HepG2 (cell line): ENCODE results near the gene DDRGK1. TPM values are rescaled to one million over a fixed set of nuclear protein-coding genes. Genes with fewer than 3 reads are reported as not detected.
A peak's percentile ranks its signal among the peaks of the same experiment; 100 is the strongest.

Experiments
- FLYWCH1 ChIP-seq: sonication (generic); formaldehyde crosslinking; IDR thresholded peaks from 2 replicates; pipeline ENCODE4 v1.8.1; 2023; ENCODE audit warnings: mild to moderate bottlenecking, missing genetic modification reagents
- HDAC1 ChIP-seq: sonication (generic); formaldehyde crosslinking; IDR thresholded peaks from 2 replicates; pipeline ENCODE4 v1.5.1; 2020; ENCODE audit warnings: mild to moderate bottlenecking, missing genetic modification reagents
- ONECUT2 ChIP-seq: sonication (generic); formaldehyde crosslinking; IDR thresholded peaks from 2 replicates; pipeline ENCODE4 v1.4.0; 2020; ENCODE audit warnings: missing genetic modification reagents
- PCBP1 ChIP-seq: fragments of 200-400 bp; formaldehyde crosslinking; IDR thresholded peaks from 2 replicates; pipeline ENCODE4 v1.6.1; 2017; ENCODE audit warnings: mild to moderate bottlenecking, low read depth, low read length, borderline replicate concordance
- PHF8 ChIP-seq: sonication (generic); formaldehyde crosslinking; IDR thresholded peaks from 2 replicates; pipeline ENCODE4 v1.5.0; 2020; ENCODE audit warnings: missing genetic modification reagents
- RARG ChIP-seq: sonication (generic); formaldehyde crosslinking; IDR thresholded peaks from 2 replicates; pipeline ENCODE4 v1.4.0; 2020; ENCODE audit warnings: low read depth, mild to moderate bottlenecking, missing genetic modification reagents
- RCOR2 ChIP-seq: IDR thresholded peaks from 2 replicates; pipeline ENCODE4 v1.6.1; 2016; ENCODE audit warnings: missing biosample characterization, missing genetic modification reagents
- ZNF207 ChIP-seq: fragments of 450-650 bp; IDR thresholded peaks from 2 replicates; pipeline ENCODE4 v1.6.1; 2016; ENCODE audit warnings: antibody characterized with exemption, borderline replicate concordance
- ZNF260 ChIP-seq: sonication (generic); formaldehyde crosslinking; IDR thresholded peaks from 2 replicates; pipeline ENCODE4 v1.4.0; 2020; ENCODE audit warnings: missing genetic modification reagents, low read depth, mild to moderate bottlenecking, borderline replicate concordance
- ZNF44 ChIP-seq: sonication (generic); formaldehyde crosslinking; IDR thresholded peaks from 2 replicates; pipeline ENCODE4 v1.5.1; 2020; ENCODE audit warnings: mild to moderate bottlenecking, missing genetic modification reagents
- ZNF468 ChIP-seq: sonication (generic); formaldehyde crosslinking; IDR thresholded peaks from 2 replicates; pipeline ENCODE4 v1.8.0; 2022; ENCODE audit warnings: mild to moderate bottlenecking, moderate library complexity, missing genetic modification reagents
- ZNF549 ChIP-seq: sonication (generic); formaldehyde crosslinking; IDR thresholded peaks from 2 replicates; pipeline ENCODE4 v1.5.0; 2020; ENCODE audit warnings: missing genetic modification reagents
- ZNF616 ChIP-seq: sonication (generic); formaldehyde crosslinking; IDR thresholded peaks from 2 replicates; pipeline ENCODE4 v1.5.0; 2020; ENCODE audit warnings: low read depth, mild to moderate bottlenecking, missing genetic modification reagents
- ZNF629 ChIP-seq: sonication (generic); formaldehyde crosslinking; conservative IDR thresholded peaks from 2 replicates; pipeline ENCODE4 v1.5.0; 2020; ENCODE audit warnings: missing genetic modification reagents
- ZSCAN25 ChIP-seq: sonication (generic); formaldehyde crosslinking; IDR thresholded peaks from 2 replicates; pipeline ENCODE4 v1.8.0; 2022; ENCODE audit warnings: mild to moderate bottlenecking, missing genetic modification reagents
- polyA plus RNA-seq, 8 experiments: library from polyadenylated mRNA; depleted of rRNA in 3 of 8; stranded (reverse) in 7 of 8; unstranded in 1 of 8; fragments of >200 nt; fragmentation: Illumina TruSeq in 4 of 8; extraction: Trizol in 4 of 8; gene quantifications; 2 replicates each; pipeline versions ENCODE4 v1.2.1 to v1.2.3, GENCODE V29; 2011 to 2016; ENCODE audit warnings: low read depth in 4 of 8, missing spikeins in 1 of 8, mixed read lengths in 1 of 8; ENCODE audit not compliant: insufficient read depth in 1 of 8
- total RNA-seq, 5 experiments: library from RNA; depleted of rRNA; stranded (reverse); fragments of >200 nt; fragmentation: Illumina TruSeq; extraction: Trizol; gene quantifications; 2 replicates each; pipeline ENCODE4 v1.2.3, GENCODE V29; 2016; ENCODE audit warnings: low read depth in 1 of 5
- TF ChIP-seq, protein P1 (sequence below): sonication (generic); formaldehyde crosslinking; IDR thresholded peaks from 2 replicates; pipeline ENCODE4 v1.5.1; 2020; ENCODE audit warnings: mild to moderate bottlenecking, missing genetic modification reagents, borderline replicate concordance
- TF ChIP-seq, protein P2 (sequence below): sonication (generic); formaldehyde crosslinking; IDR thresholded peaks from 2 replicates; pipeline ENCODE4 v1.8.0; 2022; ENCODE audit warnings: low read depth, missing genetic modification reagents
- TF ChIP-seq, protein P3 (sequence below): sonication (generic); formaldehyde crosslinking; IDR thresholded peaks from 2 replicates; pipeline ENCODE4 v1.8.1; 2023; ENCODE audit warnings: mild to moderate bottlenecking, missing genetic modification reagents
- TF ChIP-seq, protein P4 (sequence below): sonication (generic); formaldehyde crosslinking; IDR thresholded peaks from 2 replicates; pipeline ENCODE4 v1.4.0; 2020; ENCODE audit warnings: mild to moderate bottlenecking, missing genetic modification reagents
- TF ChIP-seq, protein P5 (sequence below): sonication (generic); formaldehyde crosslinking; IDR thresholded peaks from 2 replicates; pipeline ENCODE4 v1.5.1; 2020; ENCODE audit warnings: missing genetic modification reagents, mild to moderate bottlenecking, borderline replicate concordance

The DDRGK1 gene
- total and polyA plus RNA-seq, 2 of the 13 experiments (the other 11 are each of a cell fraction or from before 2014, with no cell fraction given) = 96.7 to 149 TPM

DNA sequence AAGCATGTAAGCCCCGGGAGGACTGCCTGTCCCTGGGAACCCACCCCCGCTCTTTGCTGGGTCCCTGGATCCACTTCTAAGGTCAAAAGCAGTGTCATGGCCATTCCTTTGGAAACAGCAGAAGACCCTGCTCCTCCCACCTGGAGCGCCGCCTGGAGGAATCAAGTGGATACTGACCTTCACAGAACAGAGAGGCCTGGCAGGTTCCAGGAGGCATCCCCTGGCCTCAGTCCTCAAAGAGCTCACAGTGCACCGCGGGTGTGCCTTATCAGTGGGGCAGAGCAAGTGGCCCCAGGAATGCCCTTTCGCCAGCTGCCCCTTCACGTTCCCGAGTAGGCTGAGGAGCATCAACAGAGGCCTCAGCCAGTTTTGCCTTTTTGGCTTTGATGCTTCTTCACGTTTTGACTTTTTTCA is 45.6 kb upstream of the DDRGK1 start (continued):
- TF ChIP-seq, protein P1, sequence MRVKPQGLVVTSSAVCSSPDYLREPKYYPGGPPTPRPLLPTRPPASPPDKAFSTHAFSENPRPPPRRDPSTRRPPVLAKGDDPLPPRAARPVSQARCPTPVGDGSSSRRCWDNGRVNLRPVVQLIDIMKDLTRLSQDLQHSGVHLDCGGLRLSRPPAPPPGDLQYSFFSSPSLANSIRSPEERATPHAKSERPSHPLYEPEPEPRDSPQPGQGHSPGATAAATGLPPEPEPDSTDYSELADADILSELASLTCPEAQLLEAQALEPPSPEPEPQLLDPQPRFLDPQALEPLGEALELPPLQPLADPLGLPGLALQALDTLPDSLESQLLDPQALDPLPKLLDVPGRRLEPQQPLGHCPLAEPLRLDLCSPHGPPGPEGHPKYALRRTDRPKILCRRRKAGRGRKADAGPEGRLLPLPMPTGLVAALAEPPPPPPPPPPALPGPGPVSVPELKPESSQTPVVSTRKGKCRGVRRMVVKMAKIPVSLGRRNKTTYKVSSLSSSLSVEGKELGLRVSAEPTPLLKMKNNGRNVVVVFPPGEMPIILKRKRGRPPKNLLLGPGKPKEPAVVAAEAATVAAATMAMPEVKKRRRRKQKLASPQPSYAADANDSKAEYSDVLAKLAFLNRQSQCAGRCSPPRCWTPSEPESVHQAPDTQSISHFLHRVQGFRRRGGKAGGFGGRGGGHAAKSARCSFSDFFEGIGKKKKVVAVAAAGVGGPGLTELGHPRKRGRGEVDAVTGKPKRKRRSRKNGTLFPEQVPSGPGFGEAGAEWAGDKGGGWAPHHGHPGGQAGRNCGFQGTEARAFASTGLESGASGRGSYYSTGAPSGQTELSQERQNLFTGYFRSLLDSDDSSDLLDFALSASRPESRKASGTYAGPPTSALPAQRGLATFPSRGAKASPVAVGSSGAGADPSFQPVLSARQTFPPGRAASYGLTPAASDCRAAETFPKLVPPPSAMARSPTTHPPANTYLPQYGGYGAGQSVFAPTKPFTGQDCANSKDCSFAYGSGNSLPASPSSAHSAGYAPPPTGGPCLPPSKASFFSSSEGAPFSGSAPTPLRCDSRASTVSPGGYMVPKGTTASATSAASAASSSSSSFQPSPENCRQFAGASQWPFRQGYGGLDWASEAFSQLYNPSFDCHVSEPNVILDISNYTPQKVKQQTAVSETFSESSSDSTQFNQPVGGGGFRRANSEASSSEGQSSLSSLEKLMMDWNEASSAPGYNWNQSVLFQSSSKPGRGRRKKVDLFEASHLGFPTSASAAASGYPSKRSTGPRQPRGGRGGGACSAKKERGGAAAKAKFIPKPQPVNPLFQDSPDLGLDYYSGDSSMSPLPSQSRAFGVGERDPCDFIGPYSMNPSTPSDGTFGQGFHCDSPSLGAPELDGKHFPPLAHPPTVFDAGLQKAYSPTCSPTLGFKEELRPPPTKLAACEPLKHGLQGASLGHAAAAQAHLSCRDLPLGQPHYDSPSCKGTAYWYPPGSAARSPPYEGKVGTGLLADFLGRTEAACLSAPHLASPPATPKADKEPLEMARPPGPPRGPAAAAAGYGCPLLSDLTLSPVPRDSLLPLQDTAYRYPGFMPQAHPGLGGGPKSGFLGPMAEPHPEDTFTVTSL (CRISPR knock-in tag) = no peak
- TF ChIP-seq ZNF549 (CRISPR knock-in tag) (no peak), RCOR2 (CRISPR knock-in tag) (peak; percentile 49; the same call in 1 of the 2 replicates), PCBP1 (no peak), RARG (no peak), PHF8 (CRISPR knock-in tag) (no peak), ZNF468 (no peak), FLYWCH1 (CRISPR knock-in tag) (no peak), ZNF616 (CRISPR knock-in tag) (no peak), HDAC1 (CRISPR knock-in tag) (no peak), ZNF44 (CRISPR knock-in tag) (no peak), ZSCAN25 (CRISPR knock-in tag) (0 out of 2 replicates have a peak, but pooled peaks have one; percentile 33), ONECUT2 (CRISPR knock-in tag) (no peak), ZNF629 (CRISPR knock-in tag) (peak; percentile 22; the same call in 1 of the 2 replicates), ZNF207 (no peak), ZNF260 (no peak)
- TF ChIP-seq, protein P2, sequence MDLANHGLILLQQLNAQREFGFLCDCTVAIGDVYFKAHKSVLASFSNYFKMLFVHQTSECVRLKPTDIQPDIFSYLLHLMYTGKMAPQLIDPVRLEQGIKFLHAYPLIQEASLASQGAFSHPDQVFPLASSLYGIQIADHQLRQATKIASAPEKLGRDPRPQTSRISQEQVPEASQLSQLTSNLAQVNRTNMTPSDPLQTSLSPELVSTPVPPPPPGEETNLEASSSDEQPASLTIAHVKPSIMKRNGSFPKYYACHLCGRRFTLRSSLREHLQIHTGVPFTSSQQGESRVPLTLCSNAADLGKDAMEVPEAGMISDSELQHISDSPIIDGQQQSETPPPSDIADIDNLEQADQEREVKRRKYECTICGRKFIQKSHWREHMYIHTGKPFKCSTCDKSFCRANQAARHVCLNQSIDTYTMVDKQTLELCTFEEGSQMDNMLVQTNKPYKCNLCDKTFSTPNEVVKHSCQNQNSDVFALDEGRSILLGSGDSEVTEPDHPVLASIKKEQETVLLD = no peak
- TF ChIP-seq, protein P3, sequence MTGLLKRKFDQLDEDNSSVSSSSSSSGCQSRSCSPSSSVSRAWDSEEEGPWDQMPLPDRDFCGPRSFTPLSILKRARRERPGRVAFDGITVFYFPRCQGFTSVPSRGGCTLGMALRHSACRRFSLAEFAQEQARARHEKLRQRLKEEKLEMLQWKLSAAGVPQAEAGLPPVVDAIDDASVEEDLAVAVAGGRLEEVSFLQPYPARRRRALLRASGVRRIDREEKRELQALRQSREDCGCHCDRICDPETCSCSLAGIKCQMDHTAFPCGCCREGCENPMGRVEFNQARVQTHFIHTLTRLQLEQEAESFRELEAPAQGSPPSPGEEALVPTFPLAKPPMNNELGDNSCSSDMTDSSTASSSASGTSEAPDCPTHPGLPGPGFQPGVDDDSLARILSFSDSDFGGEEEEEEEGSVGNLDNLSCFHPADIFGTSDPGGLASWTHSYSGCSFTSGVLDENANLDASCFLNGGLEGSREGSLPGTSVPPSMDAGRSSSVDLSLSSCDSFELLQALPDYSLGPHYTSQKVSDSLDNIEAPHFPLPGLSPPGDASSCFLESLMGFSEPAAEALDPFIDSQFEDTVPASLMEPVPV (CRISPR knock-in tag) = no peak
- TF ChIP-seq, protein P4, sequence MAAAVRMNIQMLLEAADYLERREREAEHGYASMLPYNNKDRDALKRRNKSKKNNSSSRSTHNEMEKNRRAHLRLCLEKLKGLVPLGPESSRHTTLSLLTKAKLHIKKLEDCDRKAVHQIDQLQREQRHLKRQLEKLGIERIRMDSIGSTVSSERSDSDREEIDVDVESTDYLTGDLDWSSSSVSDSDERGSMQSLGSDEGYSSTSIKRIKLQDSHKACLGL = no peak
- TF ChIP-seq, protein P5, sequence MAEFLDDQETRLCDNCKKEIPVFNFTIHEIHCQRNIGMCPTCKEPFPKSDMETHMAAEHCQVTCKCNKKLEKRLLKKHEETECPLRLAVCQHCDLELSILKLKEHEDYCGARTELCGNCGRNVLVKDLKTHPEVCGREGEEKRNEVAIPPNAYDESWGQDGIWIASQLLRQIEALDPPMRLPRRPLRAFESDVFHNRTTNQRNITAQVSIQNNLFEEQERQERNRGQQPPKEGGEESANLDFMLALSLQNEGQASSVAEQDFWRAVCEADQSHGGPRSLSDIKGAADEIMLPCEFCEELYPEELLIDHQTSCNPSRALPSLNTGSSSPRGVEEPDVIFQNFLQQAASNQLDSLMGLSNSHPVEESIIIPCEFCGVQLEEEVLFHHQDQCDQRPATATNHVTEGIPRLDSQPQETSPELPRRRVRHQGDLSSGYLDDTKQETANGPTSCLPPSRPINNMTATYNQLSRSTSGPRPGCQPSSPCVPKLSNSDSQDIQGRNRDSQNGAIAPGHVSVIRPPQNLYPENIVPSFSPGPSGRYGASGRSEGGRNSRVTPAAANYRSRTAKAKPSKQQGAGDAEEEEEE (CRISPR knock-in tag) = no peak
